Endothelial cell of umbilical vein (primary cell): ENCODE measurements around the gene OR6X1. TPM values are rescaled to one million over a fixed set of nuclear protein-coding genes. Genes with fewer than 3 reads are reported as not detected.

Experiments used
- BruUV-seq: library from RNA; stranded (reverse); fragments of 400-500 nt; replicated peaks from 2 replicates; lab custom pipeline; 2021; lab: Mats Ljungman, UMichigan
- CTCF ChIA-PET: fragments of 300-600, 350-600 bp; sonication (Branson Sonifier 250); formaldehyde crosslinking; loops from one replicate; lab custom pipeline; 2021; ENCODE audit warnings: antibody characterized with exemption, inconsistent platforms; lab: Charles Lee
- POLR2A ChIA-PET: fragments of 300-600, 350-600 bp; sonication (Branson Sonifier 250); formaldehyde crosslinking; loops from one replicate; lab custom pipeline; 2021; ENCODE audit warnings: antibody characterized with exemption, inconsistent platforms; lab: Charles Lee
- DNase-seq: peaks from one replicate; pipeline ENCODE4 v3.0.0-alpha.2; 2011; ENCODE audit warnings: low read depth, low spot score
- FAIRE-seq: peaks from 2 replicates; lab custom pipeline; 2011; peaks lifted over from hg19 to GRCh38; lab: Jason Lieb, UNC
- H2AFZ ChIP-seq: 2 replicates; pipeline ENCODE4 v1.6.0; 2012; ENCODE audit warnings: low read depth, low read length, control low read depth, inconsistent platforms
- H3K27ac ChIP-seq: 2 replicates; pipeline ENCODE4 v1.5.1; 2011; ENCODE audit warnings: low read depth, mild to moderate bottlenecking, control low read depth, low read length, moderate library complexity; ENCODE audit not compliant: insufficient read depth
- H3K27me3 ChIP-seq, 2 experiments: 2 replicates each; pipeline versions ENCODE4 v1.6.0 to v1.6.1; 2011; ENCODE audit warnings: low read length in 2 of 2, mixed read lengths in 1 of 2; ENCODE audit not compliant: control insufficient read depth in 2 of 2, insufficient read depth in 2 of 2
- H3K36me3 ChIP-seq, 2 experiments: 2 replicates in 1 of 2; 3 replicates in 1 of 2; pipeline ENCODE4 v1.5.1; 2011; ENCODE audit warnings: low read length in 2 of 2, mild to moderate bottlenecking in 1 of 2, moderate library complexity in 1 of 2; ENCODE audit not compliant: control insufficient read depth in 2 of 2, insufficient read depth in 2 of 2; ENCODE audit errors: extremely low read depth in 1 of 2
- H3K4me1 ChIP-seq: 3 replicates; pipeline ENCODE4 v1.5.1; 2011; ENCODE audit warnings: mild to moderate bottlenecking, low read length; ENCODE audit not compliant: control insufficient read depth, insufficient read depth; ENCODE audit errors: extremely low read depth
- H3K4me2 ChIP-seq: 2 replicates; pipeline ENCODE4 v1.6.1; 2011; ENCODE audit warnings: low read length, control low read depth, mixed read lengths; ENCODE audit not compliant: insufficient read depth
- H3K4me3 ChIP-seq, 3 experiments: fragments of 200-600 bp in 1 of 3; sonication (generic), shearing (Covaris generic) in 1 of 3; replicated peaks in 1 of 3; 2 replicates each; pipeline ENCODE4 v1.5.1; 2011 to 2016; ENCODE audit warnings: control low read depth in 3 of 3, low read length in 3 of 3, mild to moderate bottlenecking in 2 of 3, inconsistent platforms in 1 of 3, low read depth in 1 of 3, moderate library complexity in 1 of 3; ENCODE audit not compliant: insufficient read depth in 1 of 3
- H3K79me2 ChIP-seq: 2 replicates; pipeline ENCODE4 v1.6.0; 2012; ENCODE audit warnings: low read length, inconsistent platforms; ENCODE audit not compliant: control insufficient read depth, insufficient read depth
- H3K9ac ChIP-seq: replicated peaks from 2 replicates; pipeline ENCODE3; 2011; ENCODE audit warnings: low read length, control low read depth; ENCODE audit not compliant: insufficient read depth; ENCODE audit errors: extremely low read depth
- H3K9me1 ChIP-seq: replicated peaks from 3 replicates; pipeline ENCODE4 v1.6.0; 2011; ENCODE audit warnings: mild to moderate bottlenecking, low read length; ENCODE audit not compliant: control insufficient read depth, insufficient read depth; ENCODE audit errors: extremely low read depth
- H3K9me3 ChIP-seq: replicated peaks from 2 replicates; pipeline ENCODE4 v1.5.1; 2012; ENCODE audit warnings: low read length, inconsistent platforms; ENCODE audit not compliant: control insufficient read depth, insufficient read depth
- H4K20me1 ChIP-seq: replicated peaks from 2 replicates; pipeline ENCODE3; 2011; ENCODE audit warnings: mild to moderate bottlenecking, low read length; ENCODE audit not compliant: control insufficient read depth, insufficient read depth; ENCODE audit errors: extremely low read depth
- CTCF ChIP-seq, 2 donors: IDR thresholded peaks; 1 replicate in 1 of 2; 2 replicates in 1 of 2; pipeline ENCODE4 v1.5.1; 2011; ENCODE audit warnings: low read length in 2 of 2, mild to moderate bottlenecking in 2 of 2, moderate library complexity in 2 of 2, control low read depth in 1 of 2, inconsistent platforms in 1 of 2, low read depth in 1 of 2; ENCODE audit not compliant: insufficient read depth in 1 of 2; ENCODE audit errors: extremely low read depth in 1 of 2
- EZH2 ChIP-seq: IDR thresholded peaks from 2 replicates; pipeline ENCODE4 v1.6.1; 2012; ENCODE audit warnings: borderline replicate concordance, low read depth, mild to moderate bottlenecking, moderate library complexity, low read length, inconsistent platforms; ENCODE audit not compliant: severe bottlenecking
- FOS ChIP-seq: IDR thresholded peaks from 2 replicates; pipeline ENCODE4 v1.6.1; 2011; ENCODE audit warnings: mild to moderate bottlenecking, low read length, moderate library complexity, borderline replicate concordance; ENCODE audit not compliant: insufficient read depth
- GATA2 ChIP-seq: IDR thresholded peaks from 2 replicates; pipeline ENCODE4 v1.7.0; 2011; ENCODE audit warnings: low read depth, mild to moderate bottlenecking, moderate library complexity, mixed read lengths, low read length; ENCODE audit not compliant: insufficient read length, insufficient read depth
- JUN ChIP-seq: IDR thresholded peaks from 2 replicates; pipeline ENCODE4 v1.6.1; 2011; ENCODE audit warnings: borderline replicate concordance, low read depth; ENCODE audit not compliant: insufficient read length, insufficient read depth
- MAX ChIP-seq: IDR thresholded peaks from 2 replicates; pipeline ENCODE4 v1.6.1; 2011; ENCODE audit not compliant: insufficient read depth, insufficient read length
- MYC ChIP-seq: IDR thresholded peaks from one replicate; pipeline ENCODE4 v1.6.1; 2011; ENCODE audit warnings: mild to moderate bottlenecking, low read depth, low read length
- POLR2A ChIP-seq: IDR thresholded peaks from 2 replicates; pipeline ENCODE4 v1.6.1; 2012; ENCODE audit warnings: low read depth, mild to moderate bottlenecking, control low read depth, low read length
- POLR2AphosphoS5 ChIP-seq: IDR thresholded peaks from 2 replicates; pipeline ENCODE4 v1.6.1; 2012; ENCODE audit warnings: low read depth, mild to moderate bottlenecking, control low read depth, low read length, moderate library complexity; ENCODE audit not compliant: insufficient read depth
- dilution Hi-C: fragments of 300-500 bp; cut with MboI; formaldehyde crosslinking; loops from one replicate; pipeline ENCODE4 v1.15.0; 2019; ENCODE audit warnings: low sequenced_read_pairs; ENCODE audit not compliant: extremely low pct_ligation_motif_present
- intact Hi-C: fragments of 100-400 bp; cut with micrococcal nuclease; formaldehyde crosslinking; loops from one replicate; pipeline ENCODE4 v1.10.0; 2022
- polyA plus RNA-seq, 4 experiments: library from polyadenylated mRNA; depleted of rRNA in 3 of 4; stranded (reverse) in 3 of 4; unstranded in 1 of 4; fragments of >200 nt; gene quantifications; 2 replicates each; pipeline versions ENCODE4 v1.2.1 to v1.2.3, GENCODE V29; 2011 to 2012; ENCODE audit warnings: missing spikeins in 1 of 4
- total RNA-seq: library from RNA; stranded (reverse); gene quantifications from 2 replicates; pipeline ENCODE4 v1.2.3, GENCODE V29; 2021

The OR6X1 gene
- total and polyA plus RNA-seq, 2 donors (not counting 3 experiments of a cell fraction or from before 2014, with no cell fraction given): not detected

- Histone ChIP-seq H3K27me3 (no peaks in the 10 kb centered on the region), H3K9ac (no peak overlapping the region), H3K36me3 (no peaks in the 10 kb centered on the region), H2AFZ (no peak overlapping the region), H3K4me2 (no peak overlapping the region), H4K20me1 (no peaks in the 10 kb centered on the region), H3K9me3 (no peaks in the 10 kb centered on the region), H3K79me2 (no peaks in the 10 kb centered on the region), H3K27ac (no peak overlapping the region), H3K4me3 (no peak overlapping the region), H3K9me1 (no peaks in the 10 kb centered on the region), H3K4me1 (no peaks in the 10 kb centered on the region)
- dilution Hi-C loops (no loop called here), intact Hi-C loops (loop anchor here (1.0 kb wide), 3 partner anchors 66 to 196 kb away; no protein-coding TSS in a partner anchor)
- no TSS peak for BruUV-seq
- FAIRE-seq (peak; percentile 82), DNase-seq (peak; percentile 75)
- POLR2A ChIA-PET: no interaction called here
- TF ChIP-seq POLR2A: no peak
- peak; percentile 61 to 69 for TF ChIP-seq CTCF (IDR thresholded peaks at IDR 0.05; ENCODE audit: extremely low read depth in 1 of 2, insufficient read depth in 1 of 2, low read depth in 1 of 2, low read length in 2 of 2)
- CTCF ChIA-PET: interaction anchor here (0.5 to 9.0 kb wide), 49 partner anchors 9 to 1730 kb away, joined by 3 to 302 read pairs (median 6); partner anchors contain the start of genes SCN3B and ZNF202
Measured at GRCh38 chr11:123707606-123708205, 46.6 kb downstream of the OR6X1 start.

GRCh38 chr11:123707206-123707605, 47.1 kb downstream of the OR6X1 start:
- Histone ChIP-seq H3K4me1 (no peaks in the 10 kb centered on the region), H3K4me2 (no peak overlapping the region), H3K36me3 (no peaks in the 10 kb centered on the region), H3K9me3 (no peaks in the 10 kb centered on the region), H3K4me3 (no peak overlapping the region), H2AFZ (no peak overlapping the region), H3K9me1 (no peaks in the 10 kb centered on the region), H4K20me1 (no peaks in the 10 kb centered on the region), H3K79me2 (no peaks in the 10 kb centered on the region), H3K27ac (no peak overlapping the region), H3K9ac (no peak overlapping the region), H3K27me3 (no peaks in the 10 kb centered on the region)
- DNase-seq (no peak), FAIRE-seq (no peak)
- no TSS peak for BruUV-seq
- CTCF ChIA-PET: interaction anchor here (0.8 to 9.0 kb wide), 39 partner anchors 9 to 722 kb away, joined by 3 to 302 read pairs (median 7); partner anchors contain the start of genes SCN3B and ZNF202
- no peak for TF ChIP-seq POLR2A
- no peak for TF ChIP-seq MAX
- no peak for TF ChIP-seq MYC
- no peak for TF ChIP-seq GATA2
- no peak for TF ChIP-seq CTCF (IDR thresholded peaks at IDR 0.05; ENCODE audit: extremely low read depth in 1 of 2, insufficient read depth in 1 of 2, low read depth in 1 of 2, low read length in 2 of 2)
- TF ChIP-seq POLR2AphosphoS5: no peak
- no peak for TF ChIP-seq FOS
- TF ChIP-seq JUN: no peak
- TF ChIP-seq EZH2: no peak
- POLR2A ChIA-PET: no interaction called here
- dilution Hi-C loops: no loop called here
- intact Hi-C loops: loop anchor here (1.0 kb wide), 3 partner anchors 66 to 196 kb away; no protein-coding TSS in a partner anchor
